Adrenal gland (tissue), 5 donors: ENCODE results near the gene DCDC2B.

Source experiments
- CTCF ChIP-seq, 6 experiments: fragments of 450-650 bp in 4 of 6; fragments of 200-600 bp in 2 of 6; sonication (generic) in 1 of 6; IDR thresholded peaks; 1 replicate in 5 of 6; 2 replicates in 1 of 6; pipeline versions ENCODE4 v1.5.1 to v1.8.0; 2016 to 2021; ENCODE audit warnings: antibody characterized with exemption in 6 of 6, mild to moderate bottlenecking in 2 of 6, moderate library complexity in 1 of 6
- POLR2A ChIP-seq, 2 donors: fragments of 450-650 bp; IDR thresholded peaks; one replicate each; pipeline ENCODE4 v1.6.1; 2017; ENCODE audit warnings: antibody characterized with exemption in 2 of 2, mild to moderate bottlenecking in 2 of 2, moderate library complexity in 1 of 2
- donor health status: DM: no; HTN: no; CAD: no.

DNA sequence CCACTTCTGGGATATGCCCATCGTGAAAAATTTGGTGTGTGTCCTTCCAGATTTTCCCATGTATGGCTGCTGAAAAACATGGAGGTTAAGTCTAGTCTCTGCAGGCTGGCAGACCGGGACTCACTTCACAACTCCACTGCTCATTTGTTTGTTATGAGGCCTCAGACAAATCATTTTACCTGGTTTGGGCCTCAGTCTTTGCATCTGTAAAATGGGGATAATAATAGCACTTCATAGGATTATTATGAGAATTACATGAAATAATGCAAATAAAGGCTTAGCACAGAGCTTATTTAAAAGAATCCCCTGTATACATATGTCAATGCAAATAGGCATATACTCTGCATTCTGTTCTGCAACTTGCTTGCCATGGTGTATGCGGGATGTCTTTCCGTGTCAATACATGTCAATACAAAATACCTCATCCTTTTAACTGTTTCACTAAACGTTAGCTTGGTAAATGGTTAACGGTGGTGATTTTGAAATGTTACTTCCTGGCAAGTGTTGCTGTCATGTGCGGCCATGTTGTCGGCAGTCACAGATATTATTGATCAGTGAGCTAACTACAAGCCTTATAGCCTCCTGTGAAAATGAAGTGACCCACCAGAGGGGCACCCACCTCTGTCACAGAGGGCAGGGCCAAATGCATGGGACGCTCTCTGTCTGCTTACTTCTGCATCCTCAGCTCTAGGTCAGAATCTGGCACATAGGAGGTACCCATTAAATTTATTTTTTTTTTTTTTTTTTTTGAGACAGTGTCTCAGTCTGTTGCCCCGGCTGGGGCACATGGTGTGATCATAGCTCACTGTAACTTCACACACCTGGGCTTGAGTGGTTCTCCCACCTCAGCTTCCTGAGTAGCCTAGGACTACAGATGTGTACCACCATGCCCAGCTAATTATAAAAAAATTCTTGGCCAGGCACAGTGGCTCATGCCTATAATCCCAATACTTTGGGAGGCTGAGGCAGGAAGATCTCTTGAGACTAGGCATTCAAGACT is 46.5 kb downstream of the DCDC2B start:
- TF ChIP-seq POLR2A (IDR thresholded peaks at IDR 0.05), result no peak
- TF ChIP-seq CTCF (IDR thresholded peaks at IDR 0.05), result no peak
